Activated CD8-positive, alpha-beta memory T cell treated with anti-CD3 and anti-CD28 coated beads for 48 hours (primary cell): ENCODE measurements around the gene C16orf78.

Source experiments
- DNase-seq, 3 experiments: peaks; one replicate each; pipeline ENCODE4 v3.0.0-alpha.2; 2020; ENCODE audit warnings: low read depth in 2 of 3, low spot score in 2 of 3

Gene C16orf78

DNA sequence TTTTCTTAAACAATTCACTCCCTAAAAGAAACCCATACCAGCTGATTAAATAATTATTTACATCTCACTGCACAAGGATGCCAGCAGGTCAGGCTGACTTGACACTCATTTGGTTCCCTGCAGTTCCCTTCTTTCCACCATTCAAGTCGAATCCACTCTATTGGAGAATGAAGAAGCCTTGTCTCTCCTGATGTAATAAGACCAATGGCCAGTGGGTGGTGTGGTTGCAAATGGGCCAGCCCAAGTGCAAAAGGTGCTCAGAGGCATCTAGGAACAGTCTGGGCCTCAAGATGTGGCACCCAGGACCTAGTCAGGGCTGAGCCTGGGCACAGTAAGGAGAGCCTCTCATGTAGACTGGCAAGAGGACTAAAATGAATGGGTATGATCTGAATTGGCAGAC lies 9.3 kb downstream of the C16orf78 start:
- DNase-seq: no peak

DNA sequence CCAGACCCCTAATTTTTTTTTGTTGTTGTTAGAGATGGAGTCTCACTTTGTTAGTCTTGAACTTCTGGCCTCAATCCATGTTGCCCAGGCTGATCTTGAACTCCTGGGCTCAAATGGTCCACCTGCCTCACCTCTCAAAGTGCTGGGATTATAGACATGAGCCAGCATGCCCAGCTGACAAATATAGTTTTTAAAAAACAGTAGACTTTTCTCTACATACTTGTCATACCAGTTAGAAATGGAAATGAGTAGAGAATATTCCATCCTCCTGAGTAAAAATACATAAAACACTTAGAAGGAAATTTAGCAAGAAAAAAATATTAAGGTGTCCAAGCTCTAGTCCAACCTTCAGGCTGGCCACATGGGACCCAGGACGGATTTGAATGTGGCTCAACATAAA lies 21.4 kb downstream of the C16orf78 start:
- DNase-seq: no peak

- DNase-seq: no peak
These were observed 22.7 kb downstream of the C16orf78 start for GRCh38 chr16:49396206-49396720.

- DNase-seq: no peak
These were observed 25.2 kb downstream of the C16orf78 start for GRCh38 chr16:49398761-49399160.

DNA sequence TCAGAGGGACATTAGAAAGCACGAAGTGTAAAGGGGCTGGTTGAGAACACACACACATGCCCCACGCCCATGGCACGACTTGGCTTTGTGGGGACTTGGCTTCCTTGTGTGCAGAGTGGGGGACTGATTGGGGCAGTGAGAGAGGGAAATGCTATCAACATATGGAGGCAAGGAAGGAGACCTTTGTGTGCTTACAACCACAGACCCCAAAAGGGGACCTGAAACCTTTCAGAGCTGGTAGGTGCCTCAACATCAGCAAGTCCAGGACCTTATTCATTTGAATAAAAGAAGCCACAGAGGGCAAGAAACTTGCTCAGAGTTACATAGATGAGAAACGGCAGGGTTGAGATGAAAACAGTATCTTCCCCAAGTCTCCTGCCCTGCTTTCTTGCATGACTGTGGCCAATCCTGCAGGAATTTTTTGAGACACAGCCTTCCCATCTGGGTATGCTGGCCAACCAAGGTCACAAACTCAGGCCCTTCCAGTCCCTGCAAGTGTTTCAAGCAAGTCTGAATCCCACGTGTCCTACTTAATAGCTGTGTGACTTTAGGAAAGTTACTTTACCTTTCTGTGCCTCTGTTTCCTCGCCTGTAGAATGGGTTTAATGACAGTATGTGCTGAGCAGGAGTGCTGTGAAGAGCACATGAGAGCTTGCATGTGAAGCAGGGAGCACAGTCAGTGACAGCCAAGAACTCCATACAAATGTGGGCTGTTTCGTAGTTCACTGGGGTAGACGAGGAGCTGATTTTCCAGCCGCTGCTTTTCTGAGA lies 26.2 kb downstream of the C16orf78 start:
- DNase-seq: no peak

DNA sequence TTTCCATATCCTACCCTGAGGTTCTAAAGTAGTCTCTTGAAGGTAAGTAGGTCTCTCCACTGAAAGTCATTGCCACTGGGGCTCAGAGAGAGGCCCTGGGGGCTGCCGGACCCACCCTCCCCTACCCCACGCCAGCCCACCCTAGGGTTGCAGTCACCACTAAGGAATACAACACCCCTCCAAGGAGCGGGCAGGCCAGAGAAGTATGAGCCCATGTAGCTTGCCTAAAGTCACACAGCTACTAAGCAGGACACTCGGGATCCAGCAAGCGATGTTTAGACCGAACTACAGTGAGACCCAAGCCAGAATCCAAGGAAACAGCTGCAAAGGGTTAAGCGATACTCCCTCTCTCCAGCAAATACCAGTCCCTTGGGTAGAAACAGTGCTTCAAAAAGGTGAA lies 27.0 kb downstream of the C16orf78 start:
- DNase-seq: no peak

DNA sequence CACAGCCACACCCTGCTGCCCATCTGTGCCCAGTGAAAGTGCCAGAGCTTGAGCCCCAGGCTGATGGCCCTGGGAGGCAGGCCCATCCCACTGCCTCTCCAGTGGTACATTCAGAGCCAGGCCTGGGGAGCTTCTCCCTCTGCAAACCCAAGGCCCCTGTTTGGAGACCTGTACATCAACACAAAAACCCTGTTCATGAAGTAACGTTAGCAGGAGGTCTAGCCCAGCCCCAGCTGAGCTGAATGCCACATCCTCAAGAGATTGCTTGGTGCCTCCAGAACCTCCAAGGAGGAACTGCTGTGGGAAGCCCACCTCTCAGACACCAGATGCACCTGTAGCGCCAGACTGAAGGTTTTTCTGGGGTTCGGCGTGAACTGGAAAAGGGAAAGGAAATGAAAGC lies 31.5 kb downstream of the C16orf78 start:
- DNase-seq: no peak

- no peak for DNase-seq
These were observed 31.9 kb downstream of the C16orf78 start for GRCh38 chr16:49405530-49405929.

DNA sequence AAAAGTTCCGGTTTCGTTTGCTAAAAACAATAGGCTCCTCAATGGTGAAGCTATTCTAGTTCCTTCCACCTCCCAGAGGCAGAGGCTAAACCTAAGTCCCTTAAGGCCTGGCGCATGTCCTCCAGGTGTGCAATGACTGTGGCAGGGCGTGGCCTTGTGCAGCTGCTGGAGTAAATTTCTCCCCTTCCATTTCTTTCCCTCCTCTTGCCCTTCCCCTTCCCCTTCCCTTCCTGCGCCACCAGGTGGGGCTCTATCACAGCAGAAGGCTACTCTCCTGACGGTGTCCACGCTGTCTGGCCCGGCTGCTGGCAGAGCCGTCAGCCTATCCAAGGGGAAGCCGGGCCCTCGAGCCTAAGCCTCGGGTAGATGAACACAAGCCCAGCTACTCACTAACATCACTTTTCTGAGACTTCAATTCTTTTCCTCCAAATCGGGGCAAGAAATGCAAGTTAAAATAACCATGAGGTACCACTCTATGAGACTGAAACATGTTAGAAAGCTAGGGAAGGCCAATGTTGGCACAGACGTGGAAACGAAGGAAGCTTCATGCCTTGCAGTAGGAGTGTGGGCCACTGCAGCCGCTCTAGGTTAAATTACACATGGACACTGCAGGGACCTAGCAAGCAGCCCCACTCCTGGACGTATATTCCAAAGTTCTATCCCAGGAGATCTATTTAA lies 34.4 kb downstream of the C16orf78 start:
- peak; percentile 20 to 44 (median 31) for DNase-seq

GRCh38 chr16:49409121-49409520 lies 35.5 kb downstream of the C16orf78 start:
- DNase-seq: no peak

DNA sequence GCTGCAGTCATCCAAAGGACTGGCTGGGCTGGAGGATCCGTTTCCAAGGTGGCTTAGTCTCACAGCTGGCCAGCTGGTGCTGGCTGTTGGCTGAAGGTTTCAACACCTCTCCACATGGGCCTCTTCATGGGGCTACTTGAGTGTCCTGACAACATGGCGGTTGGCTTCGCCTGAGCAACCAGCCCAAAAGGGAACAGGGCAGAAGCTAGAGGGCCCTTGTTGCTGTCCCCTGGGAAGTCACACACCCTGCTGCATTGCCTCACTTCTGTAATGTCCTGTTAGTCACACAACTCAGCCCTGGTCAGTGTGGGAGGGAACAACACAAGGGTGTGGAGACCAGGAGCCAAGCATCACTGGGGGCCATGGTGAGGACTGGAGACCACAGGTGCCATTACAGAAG lies 36.6 kb downstream of the C16orf78 start:
- DNase-seq: no peak

- no peak for DNase-seq
These were observed 37.7 kb downstream of the C16orf78 start for GRCh38 chr16:49411121-49411970.

DNA sequence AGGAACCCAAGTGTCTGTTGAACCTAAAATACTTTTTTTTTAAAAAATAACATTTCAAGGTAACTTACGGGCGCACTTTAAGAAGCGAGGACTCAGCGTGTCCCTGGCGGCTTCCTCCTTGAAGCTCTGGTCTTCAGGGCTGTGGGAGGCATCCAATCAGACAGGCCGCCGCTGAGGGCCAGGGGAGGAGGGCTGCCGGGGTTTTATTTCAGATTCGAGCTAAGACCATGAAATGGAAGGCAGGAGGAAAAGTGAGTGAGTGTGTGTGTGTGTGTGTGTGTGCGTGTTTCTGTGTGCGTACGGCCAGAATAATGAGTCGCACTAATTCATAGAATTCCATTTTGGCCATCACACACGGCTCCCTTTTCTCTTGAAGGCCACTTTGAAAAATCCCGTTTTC lies 41.1 kb downstream of the C16orf78 start:
- no peak for DNase-seq

DNA sequence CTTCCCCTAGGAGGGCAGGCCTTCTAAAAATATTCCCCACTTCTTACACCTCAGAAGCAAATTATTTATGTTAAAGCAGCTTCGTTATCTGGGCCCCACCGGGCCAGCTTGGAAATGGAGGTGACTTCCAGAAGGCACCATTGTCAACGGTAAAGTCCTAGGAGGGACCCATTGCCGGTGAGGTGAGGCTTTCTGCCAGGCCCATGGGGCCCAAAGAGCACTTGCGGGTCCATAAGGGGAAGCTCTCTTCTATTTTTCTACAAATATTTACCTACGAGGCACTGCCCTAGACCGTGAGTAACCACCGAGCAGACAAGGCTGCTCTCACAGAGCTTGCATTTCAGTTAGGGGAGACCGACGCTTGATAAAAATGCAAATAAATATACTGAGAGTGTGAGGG lies 41.5 kb downstream of the C16orf78 start:
- DNase-seq: no peak

DNA sequence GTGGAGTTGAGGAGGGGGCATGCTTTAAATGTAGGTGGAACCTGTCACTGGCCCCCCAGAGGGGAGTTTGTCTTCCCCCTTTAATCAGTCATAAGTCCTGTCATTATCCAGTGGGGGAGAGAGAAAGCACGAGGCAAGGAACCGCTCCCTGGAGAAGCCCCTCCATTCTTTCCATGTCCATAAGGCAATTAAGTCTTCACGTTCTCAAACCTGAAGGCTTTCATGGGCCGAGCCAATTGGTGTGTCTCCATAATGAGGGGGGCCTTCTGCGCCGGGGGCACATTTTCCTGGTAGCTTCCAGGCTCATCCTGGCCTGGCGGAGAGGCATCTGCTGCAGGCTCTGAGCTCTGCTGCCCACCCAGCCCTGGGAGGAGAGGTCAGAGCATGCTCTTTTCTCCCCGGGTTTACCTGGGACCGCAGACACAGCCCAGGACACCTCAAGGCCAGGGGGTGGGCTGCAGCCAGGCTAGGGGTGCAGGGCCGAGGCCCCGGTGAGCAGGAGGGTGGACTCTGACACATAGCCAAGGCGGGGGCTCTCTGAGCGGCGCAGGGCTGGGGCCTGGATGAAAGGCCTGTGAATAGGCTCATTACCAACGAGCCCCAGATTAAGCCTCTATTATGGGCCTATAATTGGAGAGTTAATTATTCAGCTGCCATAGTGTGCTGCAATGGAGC lies 42.5 kb downstream of the C16orf78 start:
- no peak for DNase-seq

DNA sequence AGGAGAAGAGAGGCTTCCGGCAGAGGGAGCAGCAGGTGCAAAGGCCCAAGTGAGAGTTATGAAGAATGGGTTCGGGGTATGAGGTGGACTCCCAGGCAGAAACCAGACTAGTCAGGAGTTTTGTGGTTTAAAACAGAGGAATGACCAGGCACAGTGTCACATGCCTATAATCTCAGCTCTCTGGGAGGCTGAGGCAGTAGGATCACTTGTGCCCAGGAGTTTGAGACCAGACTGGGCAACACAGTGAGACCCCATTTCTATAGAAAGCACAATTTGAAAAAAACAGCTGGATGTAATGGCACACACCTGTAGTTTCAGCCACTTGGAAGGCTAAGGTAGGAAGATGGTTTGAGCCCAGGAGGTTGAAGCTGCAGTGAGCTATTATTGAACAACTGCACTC lies 43.8 kb downstream of the C16orf78 start:
- DNase-seq: no peak

DNA sequence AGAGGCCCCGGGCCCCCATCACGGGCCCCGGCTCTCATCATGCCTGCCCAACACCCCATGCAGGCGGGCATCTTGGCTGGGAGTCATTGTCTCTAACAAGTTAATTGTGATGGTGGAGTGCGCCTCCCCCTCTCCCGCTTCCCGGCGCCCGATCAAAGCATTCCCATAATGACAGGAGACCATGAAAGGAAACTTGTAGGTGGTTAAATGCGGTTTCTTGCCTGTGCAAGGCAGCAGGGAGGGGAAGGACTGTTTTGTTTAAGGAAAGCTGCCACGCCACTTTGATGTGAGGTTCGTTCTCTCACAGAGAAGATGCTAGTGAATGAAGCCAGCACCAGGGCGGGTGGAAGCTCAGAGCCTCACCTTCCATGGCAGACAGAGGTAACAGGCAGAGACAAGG lies 45.4 kb downstream of the C16orf78 start:
- no peak for DNase-seq

DNA sequence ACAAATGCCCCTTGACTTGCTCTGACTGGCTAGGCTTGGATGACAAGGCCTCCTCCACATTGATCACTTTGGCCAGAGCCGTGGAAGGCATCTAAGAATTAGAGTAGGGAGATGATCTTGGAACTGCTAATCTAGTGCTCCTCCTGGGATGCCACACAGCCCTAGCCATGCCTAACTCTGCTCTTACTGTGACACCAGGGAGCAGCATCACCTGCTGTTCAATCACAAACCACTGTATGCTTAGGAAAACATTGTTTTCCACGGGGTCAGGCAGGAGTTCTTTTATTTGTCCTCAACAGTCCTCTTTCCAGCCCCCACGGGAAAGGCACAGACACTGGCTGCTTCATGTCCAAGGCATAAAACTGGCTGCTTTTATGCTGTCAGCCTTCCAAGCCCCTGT lies 46.3 kb downstream of the C16orf78 start:
- DNase-seq: no peak

GRCh38 chr16:49422896-49423295 lies 49.3 kb downstream of the C16orf78 start:
- DNase-seq: no peak

- DNase-seq: no peak
These were observed 51.4 kb downstream of the C16orf78 start for GRCh38 chr16:49424961-49425360.

GRCh38 chr16:49427771-49428170 lies 54.2 kb downstream of the C16orf78 start:
- DNase-seq: no peak
